K562 (cell line): ENCODE data around the gene CALU. TPM values are rescaled to one million over a fixed set of nuclear protein-coding genes. Genes with fewer than 3 reads are reported as not detected.
A peak's percentile ranks its signal among the peaks of the same experiment; 100 is the strongest.

Source experiments
- AFF1 ChIP-seq, 2 experiments: fragments of 450-650 bp; IDR thresholded peaks; 2 replicates each; pipeline ENCODE4 v1.6.1; 2018; ENCODE audit warnings: mild to moderate bottlenecking in 2 of 2, low read depth in 1 of 2; ENCODE audit not compliant: partially characterized antibody in 2 of 2
- ATF6 ChIP-seq: sonication (generic); formaldehyde crosslinking; IDR thresholded peaks from 2 replicates; pipeline ENCODE4 v1.4.0; 2020; ENCODE audit warnings: mild to moderate bottlenecking, missing genetic modification reagents
- CSDE1 ChIP-seq, 2 experiments: fragments of 450-650 bp; IDR thresholded peaks; 2 replicates each; pipeline ENCODE4 v1.6.1; 2016; ENCODE audit warnings: mild to moderate bottlenecking in 1 of 2
- MXI1 ChIP-seq: IDR thresholded peaks from 2 replicates; pipeline ENCODE4 v1.6.1; 2011; ENCODE audit warnings: low read depth, mild to moderate bottlenecking, improper control_type of control experiment, low read length
- THAP7 ChIP-seq: fragments of 250-450 bp; sonication (Bioruptor Pico); IDR thresholded peaks from 2 replicates; pipeline ENCODE4 v1.5.0; 2021
- ZBTB40 ChIP-seq, 2 experiments: fragments of 450-650 bp in 1 of 2; sonication (generic) in 1 of 2; formaldehyde crosslinking in 1 of 2; IDR thresholded peaks; 2 replicates each; pipeline versions ENCODE4 v1.7.1 to v1.9.0; 2016 to 2022; ENCODE audit warnings: inconsistent platforms in 1 of 2, mild to moderate bottlenecking in 1 of 2, missing genetic modification reagents in 1 of 2
- ZNF639 ChIP-seq, 2 experiments: fragments of 200-800 bp in 1 of 2; sonication (Bioruptor generic) in 1 of 2; sonication (generic) in 1 of 2; formaldehyde crosslinking in 1 of 2; IDR thresholded peaks in 1 of 2; conservative IDR thresholded peaks in 1 of 2; 2 replicates each; pipeline versions ENCODE4 v1.5.0 to v1.6.1; 2016 to 2020; ENCODE audit warnings: missing compliant biosample characterization in 1 of 2, missing genetic modification characterization in 1 of 2, missing genetic modification reagents in 1 of 2
- polyA plus RNA-seq, 8 experiments: library from polyadenylated mRNA; depleted of rRNA in 4 of 8; stranded (reverse) in 5 of 8; unstranded in 3 of 8; fragments of >200 nt; fragmentation: Nextera tagmentation in 2 of 8; fragmentation: Illumina TruSeq in 1 of 8; extraction: Ambion mirVana in 2 of 8; extraction: Trizol in 1 of 8; gene quantifications; 2 replicates each; pipeline versions ENCODE4 v1.2.1 to v1.2.3, GENCODE V29; 2011 to 2014; ENCODE audit warnings: inconsistent platforms in 1 of 8, missing spikeins in 1 of 8
- total RNA-seq, 7 experiments: library from RNA; depleted of rRNA in 6 of 7; stranded (reverse); fragments of >200 nt in 6 of 7; fragmentation: Illumina TruSeq in 2 of 7; extraction: Trizol in 2 of 7; gene quantifications; 2 replicates each; pipeline versions ENCODE4 v1.2.1 to v1.2.3, GENCODE V29; 2011 to 2021; ENCODE audit warnings: low replicate concordance in 1 of 7

The CALU gene
- total and polyA plus RNA-seq, 9 of the 15 experiments (the other 6 are each of a cell fraction or from before 2014, with no cell fraction given), result 166 to 286 (median 215) TPM

GRCh38 chr7:128739990-128740682 is 977 bp downstream of the CALU start (continued):
- TF ChIP-seq ZBTB40 (IDR thresholded peaks at IDR 0.05) (peak; percentile 57), ZBTB40 (CRISPR knock-in tag; IDR thresholded peaks at IDR 0.05) (no peak), THAP7 (CRISPR knock-in tag) (no peak), ATF6 (CRISPR knock-in tag) (0 out of 2 replicates have a peak, but pooled peaks have one; percentile 76), AFF1 (IDR thresholded peaks at IDR 0.05; ENCODE audit: low read depth in 1 of 2, partially characterized antibody in 2 of 2) (peak in 1 of 2 experiments; percentile 14), CSDE1 (IDR thresholded peaks at IDR 0.05) (no peak), MXI1 (0 out of 2 replicates have a peak, but pooled peaks have one; percentile 25), ZNF639 (CRISPR knock-in tag; conservative IDR thresholded peaks at IDR 0.05 in 1 of 2, IDR thresholded peaks at IDR 0.05 in 1 of 2) (no peak)
